T47D (cell line): ENCODE data around the gene KIZ.

Source experiments
- DNase-seq, 2 experiments: peaks; one replicate each; pipeline versions ENCODE4 v3.0.0 to v3.0.0-alpha.2; 2011 to 2012; ENCODE audit warnings: low read depth in 1 of 2, low spot score in 1 of 2
- JUND ChIP-seq: IDR thresholded peaks from 2 replicates; pipeline ENCODE4 v1.6.1; 2012; ENCODE audit warnings: low read depth
- in situ Hi-C: cut with HindIII; loops from 2 replicates; pipeline ENCODE4 v1.10.0; 2016; ENCODE audit warnings: low sequenced_read_pairs, low pct_unique_long_range_greater_than_20kb

The KIZ gene, protein sequence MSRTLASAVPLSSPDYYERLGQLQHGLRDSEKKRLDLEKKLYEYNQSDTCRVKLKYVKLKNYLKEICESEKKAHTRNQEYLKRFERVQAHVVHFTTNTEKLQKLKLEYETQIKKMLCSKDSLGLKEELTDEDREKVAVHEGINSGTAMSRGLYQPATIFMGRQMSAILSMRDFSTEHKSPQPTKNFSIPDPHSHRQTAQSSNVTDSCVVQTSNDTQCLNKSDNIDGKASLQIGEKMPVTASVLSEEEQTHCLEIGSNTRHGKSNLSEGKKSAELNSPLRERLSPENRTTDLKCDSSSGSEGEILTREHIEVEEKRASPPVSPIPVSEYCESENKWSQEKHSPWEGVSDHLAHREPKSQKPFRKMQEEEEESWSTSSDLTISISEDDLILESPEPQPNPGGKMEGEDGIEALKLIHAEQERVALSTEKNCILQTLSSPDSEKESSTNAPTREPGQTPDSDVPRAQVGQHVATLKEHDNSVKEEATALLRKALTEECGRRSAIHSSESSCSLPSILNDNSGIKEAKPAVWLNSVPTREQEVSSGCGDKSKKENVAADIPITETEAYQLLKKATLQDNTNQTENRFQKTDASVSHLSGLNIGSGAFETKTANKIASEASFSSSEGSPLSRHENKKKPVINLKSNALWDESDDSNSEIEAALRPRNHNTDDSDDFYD

DNA sequence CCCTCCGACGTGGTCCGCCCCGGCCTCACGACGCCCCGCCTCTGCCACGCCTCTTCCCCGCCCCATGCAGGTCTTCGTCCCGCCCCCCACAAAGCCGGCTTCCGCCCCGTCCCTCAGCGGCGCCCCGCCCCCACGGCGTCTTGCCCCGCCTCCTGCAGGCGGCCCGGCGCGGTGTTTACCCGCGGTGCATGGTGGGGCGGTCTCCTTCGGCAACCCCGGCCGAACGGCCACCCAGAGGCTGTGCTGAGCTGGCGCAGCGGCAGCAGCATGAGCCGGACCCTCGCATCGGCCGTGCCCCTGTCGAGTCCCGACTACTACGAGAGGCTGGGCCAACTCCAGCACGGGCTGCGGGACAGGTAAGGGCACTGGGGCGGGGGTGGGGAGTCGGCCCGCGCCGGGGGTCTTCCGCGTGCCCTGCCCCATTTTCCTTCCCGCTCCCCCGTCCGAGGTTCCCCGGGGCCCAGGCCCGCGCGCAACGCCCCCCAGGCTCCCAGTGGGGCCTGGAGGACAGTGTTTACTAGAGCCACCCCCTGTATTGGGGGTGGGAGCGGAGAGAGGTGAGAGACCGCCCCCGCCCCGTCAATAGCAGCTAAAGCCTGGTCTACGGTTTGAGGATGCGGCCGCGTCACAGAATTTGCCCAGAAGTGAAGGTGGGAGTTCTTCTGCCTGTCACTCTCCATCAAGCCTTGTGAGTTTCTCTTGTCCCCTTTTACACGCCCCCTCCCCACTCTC, at the start of gene KIZ:
Gene KIZ, plus strand, starts transcription at position 234 of the 732 bp plus-strand sequence. Its CDS starts 34 bp downstream, at position 268.
- DNase-seq = peak; percentile 78 to 96
- in situ Hi-C loops = no loop called here
- no peak for TF ChIP-seq JUND

DNA sequence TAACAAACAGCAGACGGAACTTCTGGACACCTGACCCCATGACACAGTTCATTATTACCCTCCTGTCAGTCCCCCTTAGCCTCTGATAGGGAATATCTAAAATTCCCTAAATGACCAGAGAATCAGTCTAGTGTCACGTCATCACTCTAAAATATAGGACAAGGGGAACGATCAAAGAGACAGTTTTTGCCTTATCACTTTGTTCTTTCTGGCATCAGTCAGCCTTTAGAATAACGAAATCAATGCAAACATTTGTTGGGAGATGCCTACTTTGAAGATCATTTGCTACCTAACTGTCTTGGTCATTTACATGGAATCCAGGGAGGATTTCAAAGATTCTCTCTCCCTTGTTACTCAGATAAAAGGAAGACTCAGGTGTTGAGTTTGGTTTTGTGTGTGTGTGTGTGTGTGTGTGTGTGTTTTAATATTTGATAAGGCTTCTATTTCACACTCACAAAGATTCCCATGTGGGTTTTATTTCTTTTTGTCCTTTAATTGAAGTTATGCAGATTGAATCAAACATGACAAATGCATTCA, 48.0 kb upstream of the KIZ start:
- in situ Hi-C loops = no loop called here
- no peak for TF ChIP-seq JUND
- DNase-seq = no peak

DNA sequence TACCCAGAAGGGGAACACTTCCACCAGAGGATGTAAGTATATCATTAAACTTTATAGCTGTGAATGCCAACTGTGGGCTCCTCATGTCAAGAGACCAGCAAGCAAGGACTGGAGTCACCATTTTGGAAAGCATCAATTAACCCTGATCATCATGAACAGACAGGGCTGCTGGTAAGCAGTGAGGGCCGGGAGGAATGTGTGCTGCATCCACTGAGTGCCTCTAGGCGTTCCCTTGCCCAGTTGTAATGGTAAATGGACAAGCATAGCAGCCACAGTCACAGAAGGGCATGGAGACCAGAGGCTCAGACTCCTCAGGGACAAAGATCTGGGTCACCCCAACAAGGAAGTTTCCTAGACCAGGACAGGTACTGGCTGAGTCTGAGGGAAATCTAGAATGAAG, 43.3 kb upstream of the KIZ start:
- TF ChIP-seq JUND = no peak

DNA sequence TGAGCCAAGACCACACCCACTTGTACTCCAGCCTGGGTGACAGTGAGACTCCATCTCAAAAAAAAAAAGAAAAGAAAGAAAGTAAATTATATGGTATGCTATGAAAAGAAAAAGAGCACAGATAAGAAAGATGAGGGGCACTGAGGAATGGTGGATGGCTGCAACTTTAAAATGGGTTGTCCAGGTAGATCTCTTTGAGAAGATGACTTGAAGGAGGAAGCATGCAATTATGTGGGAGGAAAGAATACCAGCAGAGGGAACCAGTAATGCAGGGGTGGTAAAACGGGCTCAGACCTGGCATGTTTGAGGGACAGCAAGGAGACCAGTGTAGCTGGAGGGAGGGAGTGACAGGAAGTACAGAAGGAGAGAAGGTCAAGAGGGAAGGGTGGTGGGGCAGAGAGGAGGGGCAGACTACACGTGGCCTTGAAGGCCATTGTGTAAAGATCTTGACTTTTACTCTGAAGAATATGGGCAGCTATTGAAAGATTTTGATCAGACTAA, 42.0 kb upstream of the KIZ start:
- in situ Hi-C loops = no loop called here
- no peak for TF ChIP-seq JUND
- peak in 1 of 2 experiments; percentile 9 for DNase-seq

More for the DNA sequence above, 43.3 kb upstream of the KIZ start:
- in situ Hi-C loops = no loop called here
- no peak for DNase-seq

DNA sequence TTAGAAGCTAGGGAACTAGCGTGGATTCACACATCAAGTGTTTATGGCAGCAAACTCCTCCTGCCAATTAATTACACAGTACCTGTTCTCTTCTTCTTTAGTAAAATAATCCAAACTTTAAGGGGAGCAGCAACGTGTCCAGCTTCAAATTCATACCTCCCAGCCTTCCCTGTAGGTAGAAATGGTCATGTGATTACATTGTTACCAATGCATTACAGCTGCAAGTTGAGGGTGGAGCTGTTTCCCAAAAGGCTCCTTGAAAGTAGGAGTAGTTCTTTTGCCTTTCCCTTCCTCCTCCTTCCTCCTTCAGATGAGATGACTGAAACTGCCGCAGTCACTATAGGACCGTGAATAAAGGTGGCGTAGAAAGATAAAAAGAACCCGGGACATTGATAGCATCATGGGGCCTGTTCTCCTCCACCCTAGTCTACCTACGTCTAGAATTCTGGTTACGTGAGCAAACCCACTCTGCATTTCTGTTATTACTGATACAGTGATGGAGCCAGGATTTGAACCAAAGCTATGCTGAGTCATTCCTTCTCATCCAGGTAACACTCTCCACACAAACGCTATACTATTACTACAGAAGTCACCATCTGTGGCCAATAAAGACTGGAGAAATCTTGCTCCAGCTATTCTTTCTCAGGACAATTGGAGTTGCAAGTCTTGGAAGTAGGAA, 37.9 kb upstream of the KIZ start:
- TF ChIP-seq JUND = no peak
- in situ Hi-C loops = no loop called here
- DNase-seq = no peak

DNA sequence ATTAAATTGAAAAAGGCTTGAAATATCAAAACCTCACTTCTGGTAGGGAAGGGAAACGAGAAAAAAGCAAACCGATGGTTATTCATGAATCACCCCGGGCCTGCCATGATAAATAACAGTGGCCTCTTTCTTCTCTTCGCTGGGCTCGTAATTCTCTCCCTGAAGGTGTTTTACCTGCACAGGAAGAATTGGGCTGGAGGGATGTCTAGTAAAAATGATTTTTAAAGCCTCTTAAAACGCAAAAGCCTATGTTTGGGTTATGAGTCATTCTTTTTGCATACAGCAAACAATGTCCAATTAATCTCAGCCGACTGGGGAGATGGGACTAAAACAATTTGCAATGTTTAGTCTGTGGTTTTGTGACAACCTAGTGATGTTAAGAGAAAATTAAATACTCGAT, 36.5 kb upstream of the KIZ start:
- TF ChIP-seq JUND = no peak
- in situ Hi-C loops = no loop called here
- DNase-seq = no peak

DNA sequence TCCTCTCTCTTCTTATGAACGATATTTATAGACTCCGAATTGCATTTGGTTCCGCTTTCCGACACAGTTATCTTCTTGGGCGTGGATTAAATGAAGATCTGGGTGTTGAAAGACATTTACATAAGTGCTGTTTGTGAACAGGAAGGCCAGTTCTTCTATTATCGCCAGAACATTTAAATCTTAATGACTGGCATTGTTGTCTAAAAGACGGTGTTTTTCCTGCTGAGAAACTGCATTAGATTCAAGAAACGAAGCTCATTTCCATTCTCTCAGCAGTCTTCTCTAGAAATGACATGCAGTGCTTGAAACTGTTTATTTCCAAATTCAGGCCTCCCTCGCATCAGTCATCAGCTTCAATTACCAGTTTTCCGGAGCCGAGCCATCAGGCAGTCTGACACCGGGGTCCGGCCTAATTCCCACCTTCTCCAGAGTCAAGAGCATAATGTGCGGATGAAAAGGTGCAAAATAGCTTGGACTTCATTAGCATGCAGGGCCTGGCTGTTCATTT, 35.7 kb upstream of the KIZ start:
- TF ChIP-seq JUND = no peak
- no peak for DNase-seq
- in situ Hi-C loops = no loop called here

DNA sequence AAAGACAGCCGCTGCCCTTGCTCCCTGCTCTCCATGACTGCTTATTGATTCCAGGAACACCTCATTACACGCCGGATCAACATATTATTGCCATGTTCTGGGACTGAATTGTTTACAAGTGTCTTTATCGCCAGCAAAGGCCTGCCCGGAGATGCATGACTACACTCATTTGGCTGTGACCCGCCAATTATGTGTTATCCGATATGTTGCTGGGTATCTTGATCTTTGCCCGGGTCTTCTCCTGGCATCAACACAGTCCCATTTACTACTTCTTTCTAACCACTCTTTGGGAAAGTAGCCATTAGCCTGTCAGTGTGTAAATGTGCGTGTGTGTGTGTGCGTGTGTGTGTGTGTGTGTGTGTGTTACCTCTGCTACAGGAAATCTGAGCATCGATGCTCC, 35.2 kb upstream of the KIZ start:
- DNase-seq = no peak
- in situ Hi-C loops = no loop called here

DNA sequence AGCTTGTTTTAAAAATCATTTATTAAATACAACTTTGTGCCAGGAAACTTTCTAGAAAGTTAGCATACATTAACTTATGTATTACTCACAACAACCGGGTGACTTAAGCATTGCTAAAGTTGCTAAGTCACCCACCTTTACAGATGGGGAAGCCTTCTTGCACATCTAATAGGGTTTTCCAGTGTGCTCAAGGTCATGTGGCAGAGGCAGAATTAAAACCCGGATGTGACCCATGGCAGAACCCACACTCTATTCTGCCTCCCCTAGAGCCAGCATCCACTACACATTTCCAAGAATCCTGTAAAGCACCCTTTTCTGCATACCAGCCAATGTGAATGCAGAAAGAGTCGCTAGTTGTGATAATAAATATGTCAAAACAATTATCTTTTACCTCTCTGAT, 33.1 kb upstream of the KIZ start:
- no peak for TF ChIP-seq JUND

More for the DNA sequence above, 35.2 kb upstream of the KIZ start:
- no peak for TF ChIP-seq JUND

DNA sequence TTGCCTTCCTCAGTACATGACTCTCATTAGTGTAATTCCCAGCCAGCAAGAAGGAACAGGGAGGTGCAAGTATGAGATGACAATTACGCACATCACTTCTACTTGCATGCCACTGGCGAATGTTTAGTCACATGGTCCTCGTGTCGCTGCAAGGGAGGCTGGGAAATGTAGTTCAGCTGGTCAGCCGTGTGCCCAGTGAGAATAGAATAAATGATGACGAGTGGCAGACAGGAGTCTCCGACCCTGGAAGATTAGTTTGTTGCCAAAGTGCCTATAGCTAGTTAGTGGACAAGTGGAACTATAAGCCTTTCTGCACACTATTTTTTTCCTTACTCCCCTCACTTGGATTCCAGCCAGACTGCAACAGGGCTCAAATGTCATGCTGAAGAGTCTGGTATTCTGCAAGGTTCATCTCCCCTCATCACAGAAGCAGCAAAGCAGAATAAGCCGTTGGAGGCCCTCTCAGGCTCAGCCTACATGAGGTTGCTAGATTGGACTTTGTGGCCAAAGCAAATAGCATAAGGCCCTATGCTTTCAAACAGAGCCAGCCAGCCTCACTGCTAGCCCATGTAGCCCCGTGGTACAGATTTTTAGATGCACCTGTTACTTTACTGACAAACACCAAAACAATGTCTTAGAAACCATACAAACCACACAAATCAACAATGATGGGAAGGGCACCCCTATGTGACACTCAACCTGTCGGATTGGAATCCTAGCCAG, 29.4 kb upstream of the KIZ start:
- in situ Hi-C loops = no loop called here

More for the DNA sequence above, 33.1 kb upstream of the KIZ start:
- in situ Hi-C loops = no loop called here
- no peak for DNase-seq

More for the DNA sequence above, 29.4 kb upstream of the KIZ start:
- DNase-seq = peak in 1 of 2 experiments; percentile 72
- no peak for TF ChIP-seq JUND
